Mammary epithelial cell (primary cell): ENCODE data around the gene PCDHGB4.

Experiments used
- CTCF ChIP-seq, 2 donors: IDR thresholded peaks in 1 of 2; conservative IDR thresholded peaks in 1 of 2; 2 replicates each; pipeline ENCODE4 v1.5.1; 2011 to 2012; ENCODE audit warnings: inconsistent platforms in 2 of 2, low read length in 2 of 2, mild to moderate bottlenecking in 2 of 2, control low read depth in 1 of 2, low read depth in 1 of 2; ENCODE audit not compliant: insufficient read depth in 1 of 2; ENCODE audit errors: extremely low read depth in 1 of 2
- EZH2 ChIP-seq: IDR thresholded peaks from 2 replicates; pipeline ENCODE4 v1.6.1; 2012; ENCODE audit warnings: low read length, inconsistent platforms, borderline replicate concordance

DNA sequence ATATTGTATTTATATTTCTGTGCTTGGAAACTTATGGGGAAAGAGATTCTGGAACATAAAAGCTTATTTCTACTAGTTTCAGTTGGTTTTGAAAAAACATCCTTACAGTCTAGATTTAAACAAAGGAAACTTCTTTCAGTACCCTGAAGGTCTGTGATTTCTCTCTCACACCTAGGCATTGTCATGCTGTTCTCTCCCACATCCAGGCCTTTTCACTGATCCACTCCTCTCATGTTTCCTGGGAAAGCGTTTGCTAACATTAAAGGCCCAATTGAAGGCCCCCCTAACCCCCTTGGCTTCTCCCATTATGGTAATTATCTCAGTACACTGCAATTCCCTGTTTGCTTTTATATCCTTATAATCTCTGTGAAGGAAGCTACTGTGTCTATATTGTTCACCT is 44.7 kb upstream of the PCDHGB4 start:
- TF ChIP-seq CTCF (conservative IDR thresholded peaks at IDR 0.05 in 1 of 2, IDR thresholded peaks at IDR 0.05 in 1 of 2; ENCODE audit: extremely low read depth in 1 of 2, insufficient read depth in 1 of 2, low read depth in 1 of 2, low read length in 2 of 2) (no peak), EZH2 (no peak)
